ENCODE data around the gene ZFYVE21. TPM values are rescaled to one million over a fixed set of nuclear protein-coding genes. Genes with fewer than 3 reads are reported as not detected.

ZFYVE21 gene
- total RNA-seq, 1 donor from 2014 or later, result 41.7 TPM

GRCh38 chr14:103700753-103701490, 14.7 kb upstream of the ZFYVE21 start:
- DNase-seq (ENCODE audit: extremely low spot score, unreplicated experiment), result no peak
- Mint-ChIP-seq H3K27ac (no peak overlapping the region), H3K4me3 (no peak overlapping the region), H3K9me3 (no peaks in the 10 kb centered on the region), H3K4me1 (ENCODE audit: unreplicated experiment) (peaks cover 27% of the 10 kb centered on the region), H3K27me3 (no peaks in the 10 kb centered on the region), H3K36me3 (peaks cover 10% of the 10 kb centered on the region)
- TF ChIP-seq CTCF (conservative IDR thresholded peaks at IDR 0.05), result no peak

DNA sequence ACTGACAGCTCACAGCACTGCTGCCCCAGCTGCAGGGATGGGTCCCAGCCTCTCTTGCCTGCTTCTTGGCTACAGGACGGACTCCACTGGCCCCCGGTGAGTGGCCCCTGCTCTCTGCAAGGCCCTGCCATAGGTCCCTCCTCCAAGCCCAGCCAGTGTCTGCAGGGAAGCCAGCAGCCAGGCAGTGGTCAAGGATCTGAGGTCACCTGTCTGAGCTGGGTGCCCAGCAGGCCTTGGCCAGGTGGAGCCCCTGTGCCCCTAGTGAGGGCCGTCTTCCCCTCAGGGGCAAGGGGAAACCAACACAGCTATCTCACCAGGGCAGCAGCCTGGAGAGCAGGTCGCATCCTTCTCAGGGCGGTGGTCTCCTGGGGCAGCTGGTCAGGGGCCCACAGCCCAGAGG, 13.5 kb upstream of the ZFYVE21 start:
- H3K36me3 Mint-ChIP-seq, result peaks cover 6% of the 10 kb centered on the region
- H3K4me3 Mint-ChIP-seq, result no peak overlapping the region
- no peaks in the 10 kb centered on the region for H3K27me3 Mint-ChIP-seq
- DNase-seq (ENCODE audit: extremely low spot score, unreplicated experiment), result no peak
- H3K27ac Mint-ChIP-seq, result peak overlapping the region; percentile 31
- peaks cover 16% of the 10 kb centered on the region for H3K4me1 Mint-ChIP-seq (ENCODE audit: unreplicated experiment)
- H3K9me3 Mint-ChIP-seq, result no peaks in the 10 kb centered on the region
- no peak for TF ChIP-seq CTCF (conservative IDR thresholded peaks at IDR 0.05)

DNA sequence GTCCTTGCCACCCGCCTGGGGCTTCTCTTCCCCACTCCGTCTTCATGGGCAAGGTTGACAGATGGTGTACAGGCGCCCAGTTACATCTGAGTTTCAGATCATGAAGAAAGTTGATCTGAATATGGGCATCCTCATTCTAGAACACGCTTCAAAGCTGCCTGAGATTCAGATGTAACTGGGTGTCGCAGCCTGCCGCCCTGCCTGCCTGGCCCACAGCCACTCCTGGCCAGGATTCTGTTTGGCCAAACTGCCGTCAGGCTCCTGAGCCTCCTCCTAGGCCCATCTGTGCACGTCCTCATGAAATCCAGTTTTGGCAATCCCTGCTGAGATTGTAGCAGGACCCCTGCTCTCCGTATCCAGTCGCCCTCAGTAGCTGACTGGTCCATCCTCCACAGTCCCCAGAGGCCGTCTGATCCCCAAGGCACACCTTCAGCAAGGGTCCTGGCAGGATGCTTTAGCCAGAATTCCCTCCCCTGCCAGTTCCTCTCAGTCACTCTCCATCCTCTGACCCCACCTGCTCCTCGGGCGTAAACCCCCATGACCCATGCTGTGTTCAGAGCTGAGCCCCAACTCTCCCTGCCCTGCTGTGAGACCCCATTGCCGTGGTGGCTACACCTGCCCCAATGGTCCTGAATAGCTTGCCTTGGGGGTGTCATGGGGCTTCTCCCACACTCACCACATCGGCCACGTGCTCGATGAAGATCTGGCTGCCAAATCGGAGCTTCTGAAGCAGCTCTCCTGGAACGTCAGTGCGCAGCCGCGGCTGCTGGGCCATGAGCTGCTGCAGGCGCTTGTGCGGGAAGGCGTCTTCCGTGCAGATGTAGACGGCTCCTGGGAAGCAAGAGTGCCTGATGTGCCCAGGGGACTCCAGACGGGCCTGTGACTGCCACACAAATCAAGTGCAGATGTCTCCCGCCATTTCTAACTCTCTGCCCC, 12.8 kb upstream of the ZFYVE21 start:
- peaks cover 12% of the 10 kb centered on the region for H3K4me1 Mint-ChIP-seq (ENCODE audit: unreplicated experiment)
- H3K9me3 Mint-ChIP-seq, result no peaks in the 10 kb centered on the region
- DNase-seq (ENCODE audit: extremely low spot score, unreplicated experiment), result no peak
- no peak for TF ChIP-seq CTCF (conservative IDR thresholded peaks at IDR 0.05)
- no peak overlapping the region for H3K27ac Mint-ChIP-seq
- H3K36me3 Mint-ChIP-seq, result peaks cover 6% of the 10 kb centered on the region
- no peaks in the 10 kb centered on the region for H3K27me3 Mint-ChIP-seq
- no peak overlapping the region for H3K4me3 Mint-ChIP-seq

GRCh38 chr14:103703433-103704385, 11.9 kb upstream of the ZFYVE21 start:
- Mint-ChIP-seq H3K27me3 (no peaks in the 10 kb centered on the region), H3K27ac (peak overlapping the region; percentile 76), H3K4me1 (ENCODE audit: unreplicated experiment) (peaks cover 12% of the 10 kb centered on the region), H3K9me3 (no peaks in the 10 kb centered on the region), H3K4me3 (no peak overlapping the region), H3K36me3 (peaks cover 6% of the 10 kb centered on the region)
- no peak for DNase-seq (ENCODE audit: extremely low spot score, unreplicated experiment)
- no peak for TF ChIP-seq CTCF (conservative IDR thresholded peaks at IDR 0.05)

DNA sequence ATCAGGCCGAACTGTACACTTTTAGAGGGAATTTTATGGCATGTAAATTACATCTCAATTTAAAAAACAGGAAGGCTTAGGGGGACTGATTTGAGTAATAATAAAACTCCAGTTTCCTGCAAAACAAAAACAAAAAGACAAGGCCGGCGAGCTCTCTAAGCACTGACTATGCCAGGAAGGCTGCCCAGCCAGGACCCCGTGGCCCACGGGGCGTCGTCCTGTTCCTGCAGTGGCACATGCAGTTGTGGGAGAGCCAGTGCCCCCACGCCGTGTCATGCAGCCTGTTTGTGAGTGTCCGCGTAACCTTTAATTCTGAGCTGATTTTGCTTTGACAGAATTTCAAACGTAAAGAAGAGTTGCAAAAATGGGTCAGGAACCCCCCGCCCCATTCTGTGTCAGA, 10.9 kb upstream of the ZFYVE21 start:
- no peak overlapping the region for H3K4me3 Mint-ChIP-seq
- H3K27me3 Mint-ChIP-seq, result no peaks in the 10 kb centered on the region
- no peak for DNase-seq (ENCODE audit: extremely low spot score, unreplicated experiment)
- peaks cover 9% of the 10 kb centered on the region for H3K36me3 Mint-ChIP-seq
- H3K4me1 Mint-ChIP-seq (ENCODE audit: unreplicated experiment), result peaks cover 12% of the 10 kb centered on the region
- no peak for TF ChIP-seq CTCF (conservative IDR thresholded peaks at IDR 0.05)
- peak overlapping the region; percentile 23 for H3K27ac Mint-ChIP-seq
- H3K9me3 Mint-ChIP-seq, result no peaks in the 10 kb centered on the region
